Erythroblast (primary cell): ENCODE measurements around the gene SLIT1.

Source experiments
- GATA1 ChIP-seq: IDR thresholded peaks from 2 replicates; pipeline ENCODE4 v1.6.1; 2011; ENCODE audit warnings: low read depth, mild to moderate bottlenecking, control low read depth, low read length, moderate library complexity
- POLR2A ChIP-seq: IDR thresholded peaks from 2 replicates; pipeline ENCODE4 v1.6.1; 2011; ENCODE audit warnings: mild to moderate bottlenecking, low read length

DNA sequence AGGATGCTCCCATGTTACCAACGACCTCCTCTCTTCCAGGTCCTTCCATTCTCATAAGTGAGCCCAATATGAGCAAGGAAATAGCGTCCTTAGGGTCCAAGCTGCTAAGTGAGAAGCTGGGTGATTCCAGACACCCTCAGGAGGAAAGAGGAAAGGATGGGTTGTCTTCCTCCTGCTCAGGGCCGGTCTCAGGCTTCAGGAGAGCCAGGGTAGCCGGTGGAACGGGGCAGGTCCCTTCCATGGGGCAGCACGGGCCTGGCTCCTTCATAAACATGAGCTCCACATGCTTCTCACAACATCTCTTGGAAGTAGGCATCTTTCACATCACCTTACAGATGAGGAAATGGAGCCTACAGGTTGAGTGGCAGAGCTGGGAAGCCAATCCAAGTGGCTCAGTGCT lies 12.7 kb downstream of the SLIT1 start:
- TF ChIP-seq POLR2A = no peak
- no peak for TF ChIP-seq GATA1
